ENCODE data around the gene HSH2D.

GRCh38 chr19:16117594-16118033 lies 25.9 kb upstream of the HSH2D start:
- TF ChIP-seq ZNF282 (CRISPR knock-in tag; IDR thresholded peaks at IDR 0.05) (no peak), MAZ (CRISPR knock-in tag; conservative IDR thresholded peaks at IDR 0.05 in 1 of 2, IDR thresholded peaks at IDR 0.05 in 1 of 2) (no peak), MYNN (IDR thresholded peaks at IDR 0.05) (no peak), MYNN (CRISPR knock-in tag; IDR thresholded peaks at IDR 0.05) (no peak), FOXJ3 (CRISPR knock-in tag; IDR thresholded peaks at IDR 0.05) (no peak), ZNF133 (CRISPR knock-in tag; IDR thresholded peaks at IDR 0.05) (no peak), POLR2A (conservative IDR thresholded peaks at IDR 0.05) (no peak), SAFB (IDR thresholded peaks at IDR 0.05; ENCODE audit: borderline replicate concordance, low read depth, low read length) (no peak)
- TF ChIP-seq, protein P1, sequence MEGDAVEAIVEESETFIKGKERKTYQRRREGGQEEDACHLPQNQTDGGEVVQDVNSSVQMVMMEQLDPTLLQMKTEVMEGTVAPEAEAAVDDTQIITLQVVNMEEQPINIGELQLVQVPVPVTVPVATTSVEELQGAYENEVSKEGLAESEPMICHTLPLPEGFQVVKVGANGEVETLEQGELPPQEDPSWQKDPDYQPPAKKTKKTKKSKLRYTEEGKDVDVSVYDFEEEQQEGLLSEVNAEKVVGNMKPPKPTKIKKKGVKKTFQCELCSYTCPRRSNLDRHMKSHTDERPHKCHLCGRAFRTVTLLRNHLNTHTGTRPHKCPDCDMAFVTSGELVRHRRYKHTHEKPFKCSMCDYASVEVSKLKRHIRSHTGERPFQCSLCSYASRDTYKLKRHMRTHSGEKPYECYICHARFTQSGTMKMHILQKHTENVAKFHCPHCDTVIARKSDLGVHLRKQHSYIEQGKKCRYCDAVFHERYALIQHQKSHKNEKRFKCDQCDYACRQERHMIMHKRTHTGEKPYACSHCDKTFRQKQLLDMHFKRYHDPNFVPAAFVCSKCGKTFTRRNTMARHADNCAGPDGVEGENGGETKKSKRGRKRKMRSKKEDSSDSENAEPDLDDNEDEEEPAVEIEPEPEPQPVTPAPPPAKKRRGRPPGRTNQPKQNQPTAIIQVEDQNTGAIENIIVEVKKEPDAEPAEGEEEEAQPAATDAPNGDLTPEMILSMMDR (IDR thresholded peaks at IDR 0.05 in 2 of 3, conservative IDR thresholded peaks at IDR 0.05 in 1 of 3; ENCODE audit: insufficient read depth in 2 of 3, low read depth in 1 of 3, low read length in 3 of 3), result no peak

All from K562 (cell line).